GM18505 (cell line): Measurements from ENCODE around the gene PFDN6.

Experiments
- ATAC-seq: cut with Tn5 transposase; IDR thresholded peaks from one replicate; pipeline ENCODE4 v1.9.1; 2021; ENCODE audit not compliant: unreplicated experiment
- POLR2A ChIP-seq: IDR thresholded peaks from 4 replicates; pipeline ENCODE4 v1.6.1; 2011; ENCODE audit warnings: borderline replicate concordance; ENCODE audit not compliant: insufficient read depth, insufficient read length; ENCODE audit errors: extremely low read depth

The PFDN6 gene

GRCh38 chr6:33313709-33314514 is 24.5 kb downstream of the PFDN6 start, which contains the start of gene TAPBP:
Gene TAPBP, minus strand, starts transcription at chr6:33314078. Its CDS starts 37 bp downstream, at chr6:33314041.
- ATAC-seq, result peak; percentile 30
- peak; percentile 84 for TF ChIP-seq POLR2A

GRCh38 chr6:33314515-33314942 is 25.1 kb downstream of the PFDN6 start:
- ATAC-seq, result no peak

DNA sequence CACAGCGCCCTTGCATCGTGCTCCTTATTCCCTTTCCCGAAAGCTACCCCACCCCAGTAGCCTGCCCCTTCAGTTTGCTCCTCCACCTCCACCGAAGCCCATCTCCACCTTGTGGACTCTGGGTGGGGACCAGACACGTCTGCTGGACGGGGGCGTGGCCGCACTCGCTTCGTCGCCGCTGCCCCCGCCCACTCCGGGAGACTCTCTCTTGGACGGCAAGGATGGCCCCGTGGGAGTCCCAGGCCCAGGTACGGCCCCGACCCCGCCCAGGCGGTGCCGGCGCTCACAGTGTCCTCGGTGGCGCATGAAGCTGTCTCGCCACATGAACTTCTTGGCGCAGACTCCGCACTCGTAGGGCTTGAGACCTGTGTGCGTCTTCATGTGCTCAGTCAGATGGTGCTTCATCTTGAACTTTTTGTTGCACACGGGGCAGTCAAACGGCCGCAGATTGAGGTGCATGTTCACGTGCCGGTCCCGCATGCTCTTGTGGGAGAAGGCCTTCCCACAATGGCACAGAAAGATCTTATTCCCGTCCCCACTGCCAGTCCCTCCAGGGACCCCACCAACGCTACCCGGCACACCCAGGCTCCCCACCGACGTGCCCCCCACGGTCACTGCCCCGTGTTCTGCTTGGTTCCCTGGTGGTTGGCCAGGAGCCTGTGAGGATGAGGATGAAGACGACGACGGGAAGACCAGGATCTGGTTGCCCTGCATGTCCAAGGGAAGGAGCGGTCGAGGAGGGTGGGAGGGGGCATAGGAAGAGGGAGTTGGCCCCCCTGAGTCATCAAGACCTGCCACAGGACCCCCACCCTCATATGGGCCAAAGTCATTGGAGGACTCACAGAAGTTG is 25.8 kb downstream of the PFDN6 start:
- ATAC-seq, result no peak
- no peak for TF ChIP-seq POLR2A

More at GRCh38 chr6:33314515-33314942, 25.1 kb downstream of the PFDN6 start:
- no peak for TF ChIP-seq POLR2A

- no peak for ATAC-seq
- TF ChIP-seq POLR2A, result no peak
Measured at GRCh38 chr6:33315793-33316602, 26.6 kb downstream of the PFDN6 start.

DNA sequence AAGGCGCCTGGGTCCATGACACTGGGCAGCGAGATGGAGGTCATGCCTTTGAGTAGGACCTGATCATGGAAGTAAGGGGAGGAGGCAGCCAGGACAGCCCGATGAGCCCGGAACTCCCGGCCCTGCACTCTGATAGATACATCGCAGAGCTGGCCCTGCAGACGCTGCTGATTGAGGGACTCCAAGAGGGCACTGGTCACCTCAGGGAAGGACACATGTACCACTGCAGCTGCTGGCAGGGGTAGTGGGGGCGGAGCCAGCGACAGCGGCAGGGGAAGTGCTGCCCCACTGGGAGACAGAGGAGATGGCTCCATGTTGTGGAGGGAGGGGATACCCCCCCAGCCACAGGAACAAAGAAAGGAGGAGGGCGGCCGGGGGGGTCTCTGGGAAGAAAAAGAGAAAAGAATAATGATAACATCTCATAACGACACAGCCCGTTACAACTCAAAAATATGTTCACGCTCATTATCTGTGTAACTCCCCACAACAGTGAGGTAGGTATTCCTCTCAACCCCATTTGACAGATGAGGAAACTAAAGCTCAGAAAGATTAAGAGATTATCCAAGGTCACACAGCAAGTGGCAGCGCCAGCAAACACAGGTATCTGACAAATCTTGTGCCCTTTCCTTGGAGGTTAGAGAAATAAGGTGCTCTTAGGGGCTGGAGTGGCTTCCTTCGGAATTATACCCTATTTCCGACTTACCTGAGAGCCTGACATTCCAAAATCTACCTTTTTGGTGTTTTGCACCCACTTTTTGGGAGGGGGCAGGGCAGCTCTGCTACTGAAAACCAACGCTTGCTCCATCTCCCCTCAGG is 27.4 kb downstream of the PFDN6 start:
- no peak for TF ChIP-seq POLR2A
- ATAC-seq, result no peak

GRCh38 chr6:33317419-33317668 is 27.9 kb downstream of the PFDN6 start:
- no peak for ATAC-seq
- no peak for TF ChIP-seq POLR2A

- ATAC-seq, result peak; percentile 42
- TF ChIP-seq POLR2A, result peak; percentile 65
Measured at GRCh38 chr6:33317669-33318425, 28.4 kb downstream of the PFDN6 start, which contains the start of gene ZBTB22. Gene ZBTB22, minus strand, starts transcription at chr6:33317744. Its CDS starts 828 bp downstream, at chr6:33316916.

DNA sequence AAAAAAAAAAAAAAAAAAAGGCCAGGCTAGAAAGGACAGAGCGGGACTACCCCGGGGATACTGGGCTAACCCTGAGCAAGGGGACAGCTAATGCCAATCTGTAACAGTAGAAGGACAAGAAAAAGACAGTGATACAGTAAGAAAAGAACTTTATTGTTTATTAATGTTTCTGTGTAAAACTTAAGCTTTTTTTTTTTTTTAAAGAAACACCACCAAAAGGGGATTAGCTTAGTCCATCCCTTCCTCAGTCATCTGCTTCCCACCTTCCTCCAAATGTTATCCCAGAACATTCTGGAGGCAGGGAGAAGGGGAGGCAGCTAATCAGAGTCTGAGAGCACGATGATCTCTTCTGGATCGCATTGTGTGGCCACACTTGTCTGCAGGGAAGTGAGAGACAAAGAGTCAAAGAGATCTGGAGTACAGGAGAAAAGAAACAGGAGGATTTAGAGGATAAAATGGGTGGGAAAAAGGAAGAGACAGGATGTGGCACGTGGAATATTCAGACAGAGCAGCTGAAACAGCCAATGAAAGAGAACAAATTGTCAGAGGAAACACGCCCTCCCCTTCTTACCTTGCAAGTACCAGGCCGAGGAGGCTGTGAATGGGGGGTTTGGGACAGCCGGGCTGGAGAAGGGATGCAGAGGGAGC is 29.1 kb downstream of the PFDN6 start:
- no peak for ATAC-seq
- no peak for TF ChIP-seq POLR2A

DNA sequence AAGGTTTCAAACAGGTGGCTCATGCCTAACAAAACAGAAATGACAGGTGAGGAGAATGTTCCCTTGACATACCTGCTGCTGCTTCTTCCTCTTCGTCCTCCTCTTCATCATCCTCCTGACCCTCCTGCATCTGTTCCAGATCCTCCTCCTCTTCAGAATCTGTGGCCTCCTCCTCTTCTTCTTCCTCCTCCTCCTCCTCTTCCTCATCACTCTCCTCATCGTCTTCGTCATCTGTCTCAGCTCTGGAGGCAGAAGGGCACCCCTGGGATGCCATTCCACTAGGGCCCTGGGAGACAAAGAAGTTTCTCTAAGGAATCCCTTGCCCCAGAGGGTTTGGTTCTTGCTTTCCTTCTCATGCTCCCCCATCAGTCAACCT is 30.5 kb downstream of the PFDN6 start:
- ATAC-seq, result no peak
- TF ChIP-seq POLR2A, result no peak

DNA sequence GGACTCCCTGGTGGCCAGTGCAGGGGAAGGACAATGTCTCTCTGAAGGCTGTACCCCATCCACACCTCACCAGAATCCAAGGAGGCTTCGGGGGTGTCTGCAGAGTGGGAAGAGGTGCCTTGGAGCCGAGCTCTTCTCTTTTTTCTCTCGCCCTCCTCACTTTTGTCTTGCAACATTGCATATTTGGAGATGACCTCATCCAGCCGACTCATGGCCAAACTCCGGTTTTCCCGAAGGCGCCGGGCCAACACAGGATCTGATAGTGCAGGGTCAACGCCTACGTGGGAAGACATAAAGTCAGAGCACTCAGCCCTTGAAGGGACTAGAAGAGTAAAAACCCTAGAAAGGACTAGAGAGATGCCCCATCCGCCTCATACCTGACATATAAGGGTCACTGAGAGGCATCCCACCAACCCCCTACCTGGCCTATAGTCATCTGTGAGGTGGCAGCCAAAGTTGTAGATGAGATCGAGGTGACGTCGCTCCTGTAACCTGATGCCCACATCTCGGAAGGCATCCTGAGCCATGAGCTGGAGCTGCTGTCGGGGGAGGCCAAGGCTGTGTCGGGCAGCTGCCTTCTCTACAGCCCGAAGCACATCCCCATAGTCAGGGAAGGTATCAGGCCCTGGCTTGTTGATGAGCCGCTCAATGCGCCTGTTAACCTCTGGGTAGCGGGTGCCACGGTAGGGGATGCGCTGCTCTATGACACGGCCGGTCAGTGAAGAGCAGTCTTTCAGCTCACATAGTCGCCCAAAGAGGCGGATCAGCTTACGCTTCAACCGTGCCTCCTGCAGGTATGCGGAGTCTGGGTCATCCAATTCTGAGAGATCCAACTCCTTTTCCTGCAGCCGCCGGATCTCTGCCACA is 31.1 kb downstream of the PFDN6 start:
- no peak for TF ChIP-seq POLR2A
- no peak for ATAC-seq

DNA sequence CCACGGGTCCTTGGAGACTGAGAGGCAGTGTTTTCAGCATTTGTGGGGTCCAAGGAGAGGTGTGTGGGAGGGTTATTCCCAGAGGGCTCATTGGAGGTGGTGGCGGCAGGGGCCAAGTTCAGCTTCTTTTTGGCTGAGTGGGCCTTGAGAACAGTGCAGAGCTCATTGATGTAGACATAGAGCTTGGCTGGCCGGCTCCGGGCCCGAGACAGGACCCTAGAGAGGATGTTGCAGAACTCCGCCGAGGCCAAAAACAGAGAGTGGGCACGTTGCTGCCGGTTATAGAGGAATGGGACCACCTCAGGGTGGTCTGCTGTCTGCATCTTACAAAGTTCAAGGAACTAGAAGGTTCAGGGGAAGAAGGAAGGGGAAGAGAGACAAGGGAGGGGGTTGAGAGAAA is 31.8 kb downstream of the PFDN6 start:
- no peak for TF ChIP-seq POLR2A
- no peak for ATAC-seq

DNA sequence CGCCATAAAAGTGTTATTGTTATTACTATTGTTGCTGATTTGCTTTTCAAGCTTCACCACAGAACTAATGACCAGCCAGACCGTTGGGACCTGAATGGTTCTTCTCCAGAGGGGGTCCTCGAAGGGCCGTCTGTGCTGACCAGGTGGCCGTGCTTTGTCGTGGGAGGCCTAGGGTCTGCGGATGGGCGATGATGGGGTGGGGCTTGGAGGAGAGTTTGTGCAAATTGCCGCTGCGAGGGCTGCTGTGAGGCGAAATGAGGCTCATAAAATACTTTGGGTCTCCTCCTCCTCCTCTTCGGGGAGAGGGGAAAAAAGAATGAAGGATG is 34.2 kb downstream of the PFDN6 start:
- ATAC-seq, result peak; percentile 4
- TF ChIP-seq POLR2A, result no peak
